Stimulated activated CD4-positive, alpha-beta T cell treated with anti-CD3 and anti-CD28 coated beads, Interleukin-4, amount 100 ng/mL, for 1 hour (primary cell): ENCODE measurements around the gene ARMH3.

Experiments
- DNase-seq: peaks from one replicate; pipeline ENCODE4 v3.0.0-alpha.2; 2020

ARMH3 gene

DNA sequence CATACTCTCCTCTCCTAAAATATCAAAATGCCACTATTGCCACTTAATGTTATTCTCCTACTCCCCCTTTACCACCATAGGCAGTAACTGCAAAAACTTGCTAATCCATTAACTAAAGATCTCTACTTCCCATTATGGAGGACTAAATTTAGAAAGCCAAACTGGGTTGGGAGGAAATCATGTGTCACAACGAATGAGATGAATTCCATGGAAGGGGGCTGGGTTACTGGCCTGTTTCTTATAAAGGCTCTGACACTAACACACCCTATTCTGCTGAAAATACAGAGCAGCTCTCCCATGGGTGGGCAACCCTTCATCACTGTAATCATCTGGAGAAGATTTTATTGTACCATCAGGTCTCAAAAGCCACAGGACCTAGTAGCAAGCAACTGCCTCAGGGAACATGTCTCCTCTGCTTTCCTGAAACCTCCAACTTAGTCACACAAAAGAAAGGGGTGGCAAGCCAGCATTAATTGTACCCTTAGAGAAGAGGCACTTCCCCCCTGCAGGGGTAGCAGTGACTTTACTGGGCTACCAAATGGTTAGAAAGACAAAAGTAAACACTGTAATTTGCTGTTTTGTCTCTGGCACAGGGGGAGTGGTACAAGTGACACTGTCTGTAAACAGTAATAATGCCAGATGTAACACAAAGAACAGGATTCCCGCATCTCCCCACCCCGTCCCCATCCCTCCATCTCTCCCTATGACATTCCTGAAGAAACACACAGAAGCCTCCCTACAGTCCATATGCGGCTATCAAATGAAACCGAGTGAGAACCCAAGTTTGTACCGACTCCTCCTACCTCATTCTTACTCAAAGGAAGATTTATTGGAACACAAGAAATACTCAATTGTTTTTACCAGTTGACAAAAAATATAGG, 81.6 kb downstream of the ARMH3 start:
- no peak for DNase-seq

DNA sequence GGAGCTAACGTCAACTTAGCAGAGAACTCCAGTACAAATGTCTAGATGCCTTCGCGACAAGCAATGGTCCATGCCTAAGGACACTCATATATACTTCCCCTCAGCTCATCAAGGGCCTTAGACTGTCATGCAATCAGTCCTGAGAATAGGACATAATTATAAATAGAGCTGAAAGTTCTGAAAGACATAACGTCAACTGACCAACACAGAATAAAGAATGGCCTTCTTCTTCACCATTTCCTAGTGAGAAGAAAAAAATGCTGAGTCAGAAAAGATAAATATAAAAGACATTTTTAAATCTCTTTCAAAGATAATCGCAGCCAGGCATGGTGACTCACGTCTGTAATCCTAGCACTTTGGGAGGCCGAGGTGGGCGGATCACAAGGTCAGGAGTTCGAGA, 83.2 kb downstream of the ARMH3 start:
- DNase-seq = no peak

DNA sequence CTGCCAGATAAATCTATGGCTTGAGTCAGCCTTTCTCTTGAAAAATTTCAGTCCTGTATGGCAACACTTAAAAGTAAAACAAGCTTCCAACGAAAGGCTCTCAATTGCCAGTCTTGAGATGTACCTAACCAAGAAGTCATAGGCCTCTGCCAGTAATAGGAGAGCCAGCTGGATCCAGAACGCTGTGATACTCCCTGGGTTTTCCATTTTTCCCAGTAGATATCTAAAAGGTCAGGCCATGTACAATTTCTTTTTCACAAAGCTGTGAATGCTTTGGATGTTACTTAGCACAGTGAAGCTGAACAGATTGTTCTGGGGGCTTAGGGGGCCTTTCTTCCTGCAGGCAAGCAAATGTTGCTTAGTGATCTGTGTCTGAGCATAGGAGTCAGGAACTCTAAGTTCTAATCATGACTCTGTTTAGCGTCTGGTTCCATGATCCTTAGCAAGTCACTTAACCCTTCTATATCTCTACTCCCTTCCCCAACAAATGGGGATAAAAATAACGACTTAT, 86.5 kb downstream of the ARMH3 start:
- DNase-seq = no peak

DNA sequence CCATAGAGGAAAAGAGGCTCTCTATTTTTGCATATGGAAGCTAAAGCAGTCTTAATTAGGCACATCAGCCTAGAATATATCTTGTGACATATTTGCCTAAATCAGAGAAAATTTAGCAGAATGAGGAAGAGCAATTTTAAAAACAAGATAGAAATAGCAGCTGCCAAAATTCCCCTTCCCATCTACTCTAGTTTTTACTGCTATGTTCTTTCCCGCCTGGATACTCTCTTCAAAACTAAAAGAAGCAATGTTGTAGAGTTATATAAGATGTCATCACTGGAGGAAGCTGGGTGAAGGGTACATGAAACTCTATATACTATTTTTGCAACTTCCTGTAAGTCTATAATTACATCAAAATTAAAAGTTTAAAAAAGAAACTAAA, 87.0 kb downstream of the ARMH3 start:
- no peak for DNase-seq

DNA sequence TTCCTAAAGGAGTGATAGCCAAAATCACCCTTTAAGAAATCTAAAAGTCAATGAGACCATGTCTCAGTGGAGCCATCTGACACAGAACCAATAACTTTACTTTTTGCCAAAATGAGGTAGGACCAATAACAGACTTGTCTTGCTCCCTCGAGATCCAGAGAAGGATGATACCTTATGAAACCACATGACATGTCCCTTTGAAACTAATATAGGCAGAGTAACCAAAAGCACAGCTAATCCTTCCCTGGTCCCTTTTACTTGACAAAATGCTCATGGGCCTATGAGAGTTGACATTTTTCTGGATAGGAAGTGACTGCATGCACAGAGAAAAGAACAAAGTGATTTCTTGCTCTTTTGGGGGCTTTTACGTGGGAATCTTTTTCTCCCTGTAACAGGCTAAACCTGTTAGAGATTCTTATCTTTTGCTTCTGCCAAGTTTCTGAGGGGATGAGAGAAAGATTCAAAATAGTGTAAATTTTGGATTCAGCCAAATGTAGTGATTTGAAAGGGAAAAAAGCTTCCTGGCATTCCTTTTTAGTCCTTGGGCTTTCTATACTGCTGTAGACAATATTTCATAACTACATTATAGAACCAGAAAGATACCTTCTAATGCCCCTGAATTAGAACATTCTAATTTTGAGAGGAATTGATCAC, 87.6 kb downstream of the ARMH3 start:
- DNase-seq = no peak

DNA sequence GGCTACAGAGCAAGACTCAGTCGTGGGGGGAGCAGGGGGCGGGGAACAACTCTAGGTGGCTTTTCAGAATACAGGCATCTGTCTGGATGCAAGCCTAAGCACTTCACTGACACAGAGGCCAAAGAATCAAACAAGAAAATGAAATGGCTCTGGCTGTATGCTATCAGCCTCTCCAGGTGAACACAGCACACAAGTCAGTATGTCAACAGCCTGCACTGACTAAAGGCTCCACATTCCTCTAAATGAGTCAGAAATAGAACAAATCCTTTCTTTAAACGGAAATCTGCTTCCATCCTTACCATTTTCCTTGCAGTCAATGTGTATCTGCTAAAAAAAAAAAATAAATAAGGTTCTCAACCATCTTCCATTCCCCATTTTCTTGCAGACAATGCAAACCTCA, 88.3 kb downstream of the ARMH3 start:
- DNase-seq = no peak

DNA sequence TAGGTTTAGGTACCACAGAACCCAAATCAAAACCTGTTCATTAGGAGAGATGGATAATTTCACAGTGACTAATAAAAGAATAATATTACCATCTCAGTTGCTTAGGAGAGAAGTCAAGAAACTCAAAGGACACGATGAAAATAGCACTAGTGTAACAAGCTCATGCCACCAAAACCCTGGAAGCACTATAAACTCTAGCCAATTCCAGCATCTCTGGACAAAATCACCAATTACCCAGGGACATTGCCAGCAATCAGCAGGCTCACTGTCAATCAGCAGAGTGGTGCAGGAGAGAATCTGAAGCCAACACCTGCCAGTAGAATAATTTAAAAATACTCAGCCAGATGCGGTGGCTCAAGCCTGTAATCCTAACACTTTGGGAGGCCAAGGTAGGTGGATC, 88.9 kb downstream of the ARMH3 start:
- DNase-seq = no peak

DNA sequence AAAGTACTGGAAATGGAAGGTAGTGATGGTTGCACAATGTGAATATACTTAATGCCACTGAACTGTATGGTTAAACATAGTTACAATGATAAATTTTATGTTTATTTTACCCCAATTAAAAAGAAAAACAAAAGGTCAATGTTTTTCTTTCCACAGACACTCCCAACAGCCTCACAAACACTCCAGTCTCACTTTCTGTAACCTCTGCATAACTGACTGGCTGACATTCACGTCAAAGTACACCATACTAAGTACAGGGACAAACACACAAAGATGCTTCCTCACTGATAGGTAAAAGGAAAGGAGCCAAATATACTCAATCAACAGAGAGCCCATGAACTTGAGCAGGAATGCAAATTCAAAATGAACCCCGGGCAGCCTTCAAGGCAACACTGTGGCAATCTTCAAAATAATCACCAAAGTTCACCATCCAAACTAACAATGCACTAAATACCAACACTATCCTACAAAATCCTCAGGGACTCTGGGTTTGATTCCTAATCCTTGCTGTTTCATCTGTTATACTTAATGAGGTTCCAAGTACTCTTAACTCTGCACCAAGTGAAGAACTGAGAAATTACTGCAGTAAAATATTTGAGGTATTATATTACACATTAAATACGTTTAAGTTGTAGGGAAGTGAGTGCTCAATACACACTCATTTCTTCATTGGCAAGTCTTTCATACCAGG, 90.8 kb downstream of the ARMH3 start:
- no peak for DNase-seq

DNA sequence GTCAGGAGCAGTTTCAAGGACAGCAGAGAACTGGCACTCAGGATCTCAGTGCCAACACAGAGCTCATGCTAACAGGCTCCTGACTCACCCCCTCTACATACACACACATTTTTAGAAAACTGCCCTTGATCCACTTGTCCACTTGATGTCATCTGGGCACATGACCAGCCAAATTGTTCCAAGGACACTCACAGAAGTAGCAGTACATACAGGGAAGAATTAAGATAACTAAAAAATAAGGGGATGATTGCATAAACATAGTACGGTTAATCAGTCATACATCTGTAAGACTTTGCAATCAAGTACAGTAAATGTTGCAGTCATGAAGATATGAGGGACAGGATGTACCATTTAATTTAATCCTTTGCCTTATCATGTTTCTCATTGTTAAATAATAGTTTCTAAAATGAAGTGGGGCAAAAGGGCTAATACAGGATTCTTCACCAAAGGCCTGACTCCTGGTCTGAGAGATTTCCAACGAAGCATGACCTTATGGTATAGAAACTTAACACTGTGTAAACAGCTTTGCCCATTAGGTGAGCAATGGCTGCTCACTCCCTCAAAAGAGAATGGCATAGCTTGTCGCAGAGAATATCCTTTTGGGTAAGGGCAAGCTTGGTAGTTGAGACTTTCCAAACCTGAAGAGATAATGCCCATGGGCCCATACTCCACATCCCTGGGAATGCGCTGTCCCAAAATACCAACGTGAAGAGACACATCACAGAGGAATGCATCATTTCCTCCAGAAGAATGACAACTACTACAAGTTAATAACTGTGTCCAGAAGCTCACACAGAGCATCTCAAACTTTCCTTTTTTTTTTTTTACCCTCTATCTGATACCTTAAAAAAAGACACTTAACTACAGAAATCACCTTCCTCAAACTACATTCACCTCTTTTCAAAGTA, 94.1 kb downstream of the ARMH3 start:
- DNase-seq = no peak

DNA sequence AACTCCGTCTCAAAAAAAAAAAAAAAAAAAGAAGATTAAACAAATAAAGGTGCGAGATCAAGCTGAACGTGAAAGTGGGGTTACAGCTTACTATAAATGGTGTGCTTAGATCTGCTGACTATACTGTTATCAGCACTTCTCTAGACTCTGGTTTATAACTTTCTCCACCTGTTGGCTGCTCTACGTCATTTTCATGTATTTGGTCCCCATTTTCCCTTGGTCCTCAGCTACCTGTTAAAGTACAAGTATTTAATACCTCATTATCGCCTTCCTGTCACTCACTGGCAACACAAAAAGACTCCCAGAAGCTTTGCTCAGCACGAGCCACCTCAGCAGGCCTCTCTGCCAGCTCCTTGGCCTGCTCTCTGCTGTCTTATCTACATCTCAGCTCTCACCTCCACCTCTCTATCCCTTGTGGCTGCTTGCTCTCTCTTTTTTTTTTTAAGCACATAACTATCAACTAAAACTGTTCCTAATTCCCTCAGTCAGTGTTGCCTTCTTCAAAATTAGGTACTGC, 95.0 kb downstream of the ARMH3 start:
- DNase-seq = no peak

DNA sequence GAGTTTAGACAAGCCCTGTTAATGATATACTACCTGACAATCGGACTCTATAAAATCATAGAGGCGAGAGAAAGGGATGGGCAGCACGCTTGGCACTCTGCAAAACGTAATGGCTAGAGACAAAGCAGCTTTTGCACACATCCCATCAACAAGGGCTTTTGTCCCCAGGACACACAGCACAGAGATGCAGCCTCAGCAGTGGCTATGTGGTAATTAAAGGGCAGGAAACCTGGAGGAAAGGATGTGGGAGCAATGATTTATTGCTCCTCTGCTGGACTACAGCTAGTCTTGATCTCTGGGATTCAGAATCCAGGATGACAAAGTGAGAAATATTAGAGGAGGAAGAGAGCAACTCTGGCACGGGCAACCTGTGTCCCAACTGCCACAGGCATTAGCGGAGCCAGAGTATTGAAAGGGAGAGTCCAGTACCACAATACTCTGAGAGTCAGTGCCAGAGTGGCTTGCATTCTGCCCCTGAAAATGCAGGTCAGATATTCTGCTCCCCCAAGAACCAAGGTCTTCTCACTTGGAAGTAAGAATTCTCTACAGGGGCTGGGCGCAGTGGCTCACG, 96.5 kb downstream of the ARMH3 start:
- DNase-seq = no peak

DNA sequence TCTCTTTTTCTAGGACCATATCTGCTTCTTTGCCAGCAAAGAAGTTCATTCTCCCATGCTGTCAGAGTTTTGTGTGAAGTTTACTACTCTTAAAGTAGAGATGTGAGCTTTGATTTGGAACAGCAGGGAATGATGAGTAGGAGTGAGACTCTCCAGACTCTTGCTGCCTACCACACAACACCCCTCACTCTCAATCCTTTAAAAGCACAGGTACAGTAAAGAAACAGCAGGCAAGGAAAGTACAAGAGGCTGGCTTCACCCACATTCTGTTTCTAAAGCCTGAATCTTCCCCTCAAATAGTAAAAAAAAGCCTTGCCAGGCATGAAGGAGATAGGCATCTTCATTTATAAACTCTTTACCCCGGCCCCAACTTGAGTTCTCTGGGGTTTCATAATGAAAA, 97.3 kb downstream of the ARMH3 start:
- no peak for DNase-seq

DNA sequence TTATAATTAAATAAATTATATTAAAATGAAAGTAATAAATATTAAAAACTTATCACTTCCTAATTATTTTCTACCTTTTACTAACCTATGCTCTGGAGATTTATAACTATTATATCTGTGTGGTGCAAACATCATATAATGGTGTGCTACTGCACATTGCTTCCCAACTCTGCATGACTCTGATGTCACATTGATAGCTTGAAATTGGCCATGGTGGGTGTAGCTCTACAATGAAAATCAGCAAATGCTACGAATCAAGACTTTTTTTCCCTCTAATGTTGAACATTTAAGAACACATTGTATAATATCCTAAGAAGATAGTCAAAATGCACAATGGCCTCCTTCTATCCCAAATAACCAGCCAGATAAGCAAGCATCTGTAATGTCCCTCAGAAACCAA, 99.1 kb downstream of the ARMH3 start:
- DNase-seq = no peak

DNA sequence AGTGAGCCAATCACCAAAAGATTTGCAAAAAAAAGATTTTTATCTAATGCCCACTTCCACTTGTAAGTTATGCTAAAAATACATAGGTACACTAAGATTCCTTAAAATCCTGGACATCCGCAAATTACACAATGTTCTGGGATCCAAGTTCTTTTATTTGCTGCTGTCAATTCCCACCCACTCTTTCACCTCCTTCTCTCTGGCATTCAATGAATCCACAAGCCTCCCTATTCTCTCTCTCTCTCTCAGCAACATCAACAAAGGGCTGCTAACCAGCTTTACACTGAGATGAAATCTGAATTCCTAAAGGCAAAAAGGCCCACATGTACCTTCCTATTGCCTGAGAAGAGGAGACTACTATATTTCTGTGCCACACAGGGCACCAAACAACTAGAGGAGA, 99.9 kb downstream of the ARMH3 start:
- DNase-seq = no peak

DNA sequence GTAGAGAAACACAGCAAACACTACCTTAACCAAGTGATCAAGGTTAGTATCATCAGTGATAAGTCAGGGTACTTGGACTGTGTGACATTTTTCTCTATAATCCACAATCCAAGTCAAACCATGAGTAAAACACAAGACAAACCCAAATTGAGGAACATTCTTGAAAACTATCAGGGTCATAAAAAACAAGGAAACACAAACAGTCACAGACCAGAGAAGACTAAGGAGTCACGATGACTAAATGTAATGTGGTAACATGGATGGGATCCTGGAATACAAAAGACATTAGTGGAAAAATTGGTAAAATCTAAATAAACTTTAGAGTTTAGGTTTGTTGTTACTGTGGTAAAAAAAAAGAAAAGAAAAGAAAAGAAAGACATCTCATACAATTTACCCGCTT, 103.8 kb downstream of the ARMH3 start:
- DNase-seq = no peak

DNA sequence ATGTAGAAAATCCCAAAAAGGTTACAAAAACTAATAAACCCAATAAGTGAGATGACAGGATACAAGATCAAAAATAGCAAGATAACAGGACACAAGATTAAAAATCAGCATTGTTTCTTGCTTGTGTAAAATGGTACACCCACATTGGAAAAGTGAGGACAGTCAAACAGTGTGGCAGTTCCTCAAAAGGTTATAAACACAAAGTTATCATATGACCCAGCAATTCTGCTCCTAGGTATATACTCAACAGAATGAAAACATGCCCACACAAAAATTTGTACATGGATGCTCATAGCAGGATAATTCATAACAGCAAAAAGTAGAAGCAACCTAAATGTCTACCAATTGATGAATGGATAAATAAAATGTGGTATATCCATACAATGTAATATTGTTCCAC, 105.8 kb downstream of the ARMH3 start:
- no peak for DNase-seq

DNA sequence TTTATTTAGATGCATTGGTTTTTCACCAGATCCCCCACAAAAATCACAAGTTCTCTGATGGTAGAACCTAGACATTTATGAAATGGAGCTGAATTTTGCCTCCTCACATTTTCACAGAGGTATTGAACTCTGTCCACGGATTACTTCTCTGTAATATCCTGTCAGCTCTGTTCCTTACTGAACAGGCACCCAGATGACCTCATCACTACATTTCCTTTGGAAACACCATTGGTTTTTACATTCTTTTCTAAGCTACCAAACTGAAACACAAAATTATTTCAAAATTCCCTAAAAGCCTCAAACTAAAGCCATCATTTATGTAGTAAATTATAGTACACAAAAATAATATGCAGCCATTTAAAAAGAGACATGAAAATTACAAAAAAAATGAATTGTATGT, 114.1 kb downstream of the ARMH3 start:
- no peak for DNase-seq

DNA sequence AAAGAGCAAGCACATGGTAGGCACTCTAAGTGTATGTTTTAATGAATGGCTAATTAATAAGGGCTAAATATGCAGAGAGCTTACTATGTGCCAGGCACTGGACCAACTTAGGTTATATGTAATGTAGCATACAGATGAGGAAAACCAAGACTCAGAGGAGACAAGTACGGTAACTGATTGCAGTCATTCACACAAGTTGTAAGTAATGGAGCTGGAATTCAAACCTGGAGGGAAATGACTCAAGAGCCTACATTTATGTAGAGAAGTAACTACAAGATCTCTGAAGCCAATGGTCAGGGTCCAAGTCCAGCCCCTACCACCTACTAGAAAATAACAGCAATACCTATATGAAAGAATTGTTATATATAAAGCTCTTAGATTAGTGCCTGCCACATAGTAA, 115.1 kb downstream of the ARMH3 start:
- no peak for DNase-seq

DNA sequence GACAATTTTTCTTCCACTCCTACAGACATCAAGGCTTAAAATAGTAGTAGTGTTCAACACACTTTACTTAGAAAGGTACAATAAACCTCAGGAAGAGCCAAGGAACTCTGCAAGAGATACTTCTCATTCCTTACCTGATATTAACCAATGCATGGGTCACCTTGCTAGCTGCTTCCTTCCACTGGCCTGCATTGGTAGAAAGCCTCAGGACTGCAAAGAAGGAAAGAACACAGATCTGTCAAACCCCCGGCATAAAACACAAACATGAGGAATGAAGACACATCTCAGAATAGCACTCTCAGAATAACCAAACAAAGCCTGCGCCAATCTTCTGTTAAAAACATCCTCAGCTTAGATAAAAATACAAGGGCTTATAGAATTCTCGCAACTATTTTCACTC, 116.2 kb downstream of the ARMH3 start:
- no peak for DNase-seq

DNA sequence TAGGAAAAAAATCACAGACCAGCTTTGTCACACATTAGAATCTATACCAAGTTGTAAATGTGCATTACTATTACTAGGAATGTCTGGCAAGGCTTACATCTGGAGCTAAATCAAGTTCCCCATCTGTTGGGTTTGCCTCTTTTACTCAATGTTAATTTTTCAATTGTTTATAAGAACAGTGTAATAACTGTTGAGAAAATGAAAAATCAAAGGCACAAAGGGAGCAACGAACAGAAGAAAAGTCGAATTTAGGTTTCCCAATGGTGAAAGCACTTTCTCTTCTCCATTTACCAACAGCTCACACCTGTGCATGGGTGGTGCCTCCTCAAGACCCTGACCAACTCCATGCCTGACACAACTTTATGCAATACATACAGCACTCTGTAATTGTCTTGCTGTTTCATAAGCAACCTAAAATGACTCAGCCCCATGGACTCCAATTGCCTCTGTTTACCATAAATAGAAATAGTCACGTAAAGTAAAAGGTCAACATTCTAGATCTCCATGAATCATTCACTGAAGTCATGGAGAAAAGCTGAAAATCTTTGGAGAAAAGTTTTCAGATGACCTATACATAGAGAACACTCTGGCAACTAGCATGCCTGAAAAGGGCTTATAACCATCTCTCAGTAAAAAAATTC, 116.8 kb downstream of the ARMH3 start:
- no peak for DNase-seq

DNA sequence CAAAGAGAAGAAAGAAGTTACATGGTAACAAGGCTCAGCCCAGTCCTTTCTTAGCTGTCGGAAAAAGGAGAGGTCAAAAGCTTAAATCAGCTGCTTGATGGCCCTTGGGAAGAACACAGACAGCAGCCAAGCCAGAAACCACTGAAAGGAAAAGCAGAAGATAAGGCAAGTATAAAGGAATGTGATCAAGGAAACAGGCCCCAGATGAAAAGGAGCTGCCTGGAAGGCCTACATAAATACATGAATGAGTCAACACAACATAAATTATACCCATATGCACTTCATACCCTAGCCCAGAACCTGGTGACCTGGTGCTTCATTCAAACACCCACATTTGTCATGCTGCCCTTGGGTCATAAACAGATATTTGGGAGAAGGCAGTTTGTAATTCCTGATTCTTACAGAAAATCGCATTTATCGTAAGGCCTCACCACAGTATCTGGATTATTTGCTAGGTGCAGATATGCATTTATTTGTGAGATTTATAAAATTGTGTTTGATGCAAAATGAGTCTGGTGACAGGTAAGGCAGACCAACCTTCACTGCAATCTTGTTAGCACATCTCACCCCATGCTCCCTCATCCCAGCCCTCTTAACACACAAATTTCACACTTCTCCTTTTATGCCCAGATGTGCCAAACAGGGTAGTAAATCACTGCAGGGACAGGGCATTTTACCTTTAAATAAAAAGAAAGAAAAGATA, 117.5 kb downstream of the ARMH3 start:
- DNase-seq = no peak
